K562 (cell line): ENCODE data around the gene PTPN1. TPM values are rescaled to one million over a fixed set of nuclear protein-coding genes. Genes with fewer than 3 reads are reported as not detected.
A peak's percentile ranks its signal among the peaks of the same experiment; 100 is the strongest.

Experiments used
- FOXJ2 ChIP-seq: fragments of 200-800 bp; sonication (Bioruptor generic); IDR thresholded peaks from 2 replicates; pipeline ENCODE4 v1.6.1; 2016; ENCODE audit warnings: missing genetic modification characterization, missing compliant biosample characterization
- HDGF ChIP-seq: fragments of 450-650 bp; IDR thresholded peaks from 2 replicates; pipeline ENCODE4 v1.6.1; 2016
- KAT8 ChIP-seq: fragments of 450-650 bp; IDR thresholded peaks from 2 replicates; pipeline ENCODE4 v1.6.1; 2016; ENCODE audit warnings: low read depth, mild to moderate bottlenecking
- KLF16 ChIP-seq: IDR thresholded peaks from 2 replicates; pipeline ENCODE4 v1.6.1; 2016; ENCODE audit warnings: antibody characterized with exemption
- MCM2 ChIP-seq: fragments of 450-650 bp; IDR thresholded peaks from 2 replicates; pipeline ENCODE4 v1.6.1; 2017; ENCODE audit warnings: low read depth, mild to moderate bottlenecking
- MYNN ChIP-seq, 2 experiments: sonication (generic); formaldehyde crosslinking in 1 of 2; IDR thresholded peaks; 2 replicates each; pipeline versions ENCODE4 v1.5.0 to v1.6.1; 2016 to 2020; ENCODE audit warnings: antibody characterized with exemption in 1 of 2, missing genetic modification reagents in 1 of 2
- PCBP2 ChIP-seq: fragments of 200-400 bp; formaldehyde crosslinking; IDR thresholded peaks from 2 replicates; pipeline ENCODE4 v1.6.1; 2018; ENCODE audit warnings: low read length, low read depth, mild to moderate bottlenecking, moderate library complexity; ENCODE audit not compliant: poor library complexity, severe bottlenecking
- POLR2AphosphoS2 ChIP-seq: IDR thresholded peaks from 2 replicates; pipeline ENCODE4 v1.6.1; 2012; ENCODE audit warnings: low read length, improper control_type of control experiment
- SMARCE1 ChIP-seq: fragments of 450-650 bp; IDR thresholded peaks from 2 replicates; pipeline ENCODE4 v1.7.1; 2016; ENCODE audit warnings: mild to moderate bottlenecking
- ZNF263 ChIP-seq: sonication (generic); formaldehyde crosslinking; IDR thresholded peaks from 2 replicates; pipeline ENCODE4 v1.8.0; 2022; ENCODE audit warnings: mild to moderate bottlenecking, missing genetic modification reagents, borderline replicate concordance
- ZNF384 ChIP-seq: IDR thresholded peaks from 2 replicates; pipeline ENCODE4 v1.6.1; 2012; ENCODE audit warnings: low read depth, low read length, improper control_type of control experiment
- ZNF79 ChIP-seq: fragments of 250-450 bp; sonication (Bioruptor Pico); IDR thresholded peaks from 2 replicates; pipeline ENCODE4 v1.4.0; 2020; ENCODE audit warnings: low read depth, mild to moderate bottlenecking, moderate library complexity
- polyA plus RNA-seq, 8 experiments: library from polyadenylated mRNA; depleted of rRNA in 4 of 8; stranded (reverse) in 5 of 8; unstranded in 3 of 8; fragments of >200 nt; fragmentation: Nextera tagmentation in 2 of 8; fragmentation: Illumina TruSeq in 1 of 8; extraction: Ambion mirVana in 2 of 8; extraction: Trizol in 1 of 8; gene quantifications; 2 replicates each; pipeline versions ENCODE4 v1.2.1 to v1.2.3, GENCODE V29; 2011 to 2014; ENCODE audit warnings: inconsistent platforms in 1 of 8, missing spikeins in 1 of 8
- total RNA-seq, 7 experiments: library from RNA; depleted of rRNA in 6 of 7; stranded (reverse); fragments of >200 nt in 6 of 7; fragmentation: Illumina TruSeq in 2 of 7; extraction: Trizol in 2 of 7; gene quantifications; 2 replicates each; pipeline versions ENCODE4 v1.2.1 to v1.2.3, GENCODE V29; 2011 to 2021; ENCODE audit warnings: low replicate concordance in 1 of 7
- TF ChIP-seq, protein P1 (sequence below): fragments of 250-450 bp; sonication (Bioruptor Pico); IDR thresholded peaks from 2 replicates; pipeline ENCODE4 v1.8.0; 2021; ENCODE audit warnings: moderate library complexity, mild to moderate bottlenecking, inconsistent platforms
- TF ChIP-seq, protein P2 (sequence below): fragments of 250-450 bp; sonication (Bioruptor Pico); IDR thresholded peaks from 2 replicates; pipeline ENCODE4 v1.8.0; 2021; ENCODE audit warnings: moderate library complexity, mild to moderate bottlenecking, inconsistent platforms
- TF ChIP-seq, protein P3 (sequence below): fragments of 250-450 bp; sonication (Bioruptor Pico); IDR thresholded peaks from 2 replicates; pipeline ENCODE4 v1.8.0; 2022; ENCODE audit warnings: moderate library complexity, mild to moderate bottlenecking, inconsistent platforms
- TF ChIP-seq, protein P4 (sequence below): fragments of 150-350 bp; conservative IDR thresholded peaks from 2 replicates; pipeline ENCODE4 v1.6.1; 2014; ENCODE audit warnings: low read length
- TF ChIP-seq, protein P5 (sequence below): sonication (generic); formaldehyde crosslinking; IDR thresholded peaks from 2 replicates; pipeline ENCODE4 v1.8.1; 2023; ENCODE audit warnings: mild to moderate bottlenecking, missing genetic modification reagents

Gene PTPN1
- total and polyA plus RNA-seq, 9 of the 15 experiments (the other 6 are each of a cell fraction or from before 2014, with no cell fraction given) = 11.0 to 85.3 (median 54.0) TPM

DNA sequence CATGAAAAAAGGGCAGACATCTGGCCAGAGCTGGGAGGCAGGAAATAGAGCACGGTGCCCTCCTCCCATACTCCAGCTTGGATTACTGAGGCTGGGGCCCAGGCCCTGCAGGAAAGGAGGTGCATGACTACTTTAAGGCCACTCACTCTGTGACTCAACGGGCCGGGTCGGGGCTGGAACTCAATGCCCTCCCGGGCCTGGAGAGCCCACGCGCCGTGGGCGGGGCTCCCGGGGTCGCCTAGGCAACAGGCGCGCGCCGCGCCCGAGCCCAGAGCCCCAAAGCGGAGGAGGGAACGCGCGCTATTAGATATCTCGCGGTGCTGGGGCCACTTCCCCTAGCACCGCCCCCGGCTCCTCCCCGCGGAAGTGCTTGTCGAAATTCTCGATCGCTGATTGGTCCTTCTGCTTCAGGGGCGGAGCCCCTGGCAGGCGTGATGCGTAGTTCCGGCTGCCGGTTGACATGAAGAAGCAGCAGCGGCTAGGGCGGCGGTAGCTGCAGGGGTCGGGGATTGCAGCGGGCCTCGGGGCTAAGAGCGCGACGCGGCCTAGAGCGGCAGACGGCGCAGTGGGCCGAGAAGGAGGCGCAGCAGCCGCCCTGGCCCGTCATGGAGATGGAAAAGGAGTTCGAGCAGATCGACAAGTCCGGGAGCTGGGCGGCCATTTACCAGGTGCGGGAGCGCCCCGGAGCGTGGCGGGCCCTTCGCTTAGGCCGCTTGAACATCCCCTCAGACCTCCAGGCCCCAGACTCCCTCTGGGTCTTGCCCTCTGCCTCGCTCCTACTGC, at the start of gene PTPN1 (continued):
- TF ChIP-seq, protein P1, sequence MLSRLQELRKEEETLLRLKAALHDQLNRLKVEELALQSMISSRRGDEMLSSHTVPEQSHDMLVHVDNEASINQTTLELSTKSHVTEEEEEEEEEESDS (CRISPR knock-in tag) = no peak
- TF ChIP-seq HDGF = no peak
- TF ChIP-seq, protein P2, sequence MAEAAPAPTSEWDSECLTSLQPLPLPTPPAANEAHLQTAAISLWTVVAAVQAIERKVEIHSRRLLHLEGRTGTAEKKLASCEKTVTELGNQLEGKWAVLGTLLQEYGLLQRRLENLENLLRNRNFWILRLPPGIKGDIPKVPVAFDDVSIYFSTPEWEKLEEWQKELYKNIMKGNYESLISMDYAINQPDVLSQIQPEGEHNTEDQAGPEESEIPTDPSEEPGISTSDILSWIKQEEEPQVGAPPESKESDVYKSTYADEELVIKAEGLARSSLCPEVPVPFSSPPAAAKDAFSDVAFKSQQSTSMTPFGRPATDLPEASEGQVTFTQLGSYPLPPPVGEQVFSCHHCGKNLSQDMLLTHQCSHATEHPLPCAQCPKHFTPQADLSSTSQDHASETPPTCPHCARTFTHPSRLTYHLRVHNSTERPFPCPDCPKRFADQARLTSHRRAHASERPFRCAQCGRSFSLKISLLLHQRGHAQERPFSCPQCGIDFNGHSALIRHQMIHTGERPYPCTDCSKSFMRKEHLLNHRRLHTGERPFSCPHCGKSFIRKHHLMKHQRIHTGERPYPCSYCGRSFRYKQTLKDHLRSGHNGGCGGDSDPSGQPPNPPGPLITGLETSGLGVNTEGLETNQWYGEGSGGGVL (CRISPR knock-in tag) = no peak
- TF ChIP-seq POLR2AphosphoS2 = peak; percentile 50; the same call in 1 of the 2 replicates
- 0 out of 2 replicates have a peak, but pooled peaks have one; percentile 47 for TF ChIP-seq FOXJ2
- TF ChIP-seq MYNN (IDR thresholded peaks at IDR 0.05) = no peak
- no peak for TF ChIP-seq MYNN (CRISPR knock-in tag; IDR thresholded peaks at IDR 0.05)
- TF ChIP-seq ZNF263 (CRISPR knock-in tag) = no peak
- TF ChIP-seq, protein P3, sequence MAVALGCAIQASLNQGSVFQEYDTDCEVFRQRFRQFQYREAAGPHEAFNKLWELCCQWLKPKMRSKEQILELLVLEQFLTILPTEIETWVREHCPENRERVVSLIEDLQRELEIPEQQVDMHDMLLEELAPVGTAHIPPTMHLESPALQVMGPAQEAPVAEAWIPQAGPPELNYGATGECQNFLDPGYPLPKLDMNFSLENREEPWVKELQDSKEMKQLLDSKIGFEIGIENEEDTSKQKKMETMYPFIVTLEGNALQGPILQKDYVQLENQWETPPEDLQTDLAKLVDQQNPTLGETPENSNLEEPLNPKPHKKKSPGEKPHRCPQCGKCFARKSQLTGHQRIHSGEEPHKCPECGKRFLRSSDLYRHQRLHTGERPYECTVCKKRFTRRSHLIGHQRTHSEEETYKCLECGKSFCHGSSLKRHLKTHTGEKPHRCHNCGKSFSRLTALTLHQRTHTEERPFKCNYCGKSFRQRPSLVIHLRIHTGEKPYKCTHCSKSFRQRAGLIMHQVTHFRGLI (CRISPR knock-in tag) = no peak
- TF ChIP-seq MCM2 = no peak
- TF ChIP-seq, protein P4, sequence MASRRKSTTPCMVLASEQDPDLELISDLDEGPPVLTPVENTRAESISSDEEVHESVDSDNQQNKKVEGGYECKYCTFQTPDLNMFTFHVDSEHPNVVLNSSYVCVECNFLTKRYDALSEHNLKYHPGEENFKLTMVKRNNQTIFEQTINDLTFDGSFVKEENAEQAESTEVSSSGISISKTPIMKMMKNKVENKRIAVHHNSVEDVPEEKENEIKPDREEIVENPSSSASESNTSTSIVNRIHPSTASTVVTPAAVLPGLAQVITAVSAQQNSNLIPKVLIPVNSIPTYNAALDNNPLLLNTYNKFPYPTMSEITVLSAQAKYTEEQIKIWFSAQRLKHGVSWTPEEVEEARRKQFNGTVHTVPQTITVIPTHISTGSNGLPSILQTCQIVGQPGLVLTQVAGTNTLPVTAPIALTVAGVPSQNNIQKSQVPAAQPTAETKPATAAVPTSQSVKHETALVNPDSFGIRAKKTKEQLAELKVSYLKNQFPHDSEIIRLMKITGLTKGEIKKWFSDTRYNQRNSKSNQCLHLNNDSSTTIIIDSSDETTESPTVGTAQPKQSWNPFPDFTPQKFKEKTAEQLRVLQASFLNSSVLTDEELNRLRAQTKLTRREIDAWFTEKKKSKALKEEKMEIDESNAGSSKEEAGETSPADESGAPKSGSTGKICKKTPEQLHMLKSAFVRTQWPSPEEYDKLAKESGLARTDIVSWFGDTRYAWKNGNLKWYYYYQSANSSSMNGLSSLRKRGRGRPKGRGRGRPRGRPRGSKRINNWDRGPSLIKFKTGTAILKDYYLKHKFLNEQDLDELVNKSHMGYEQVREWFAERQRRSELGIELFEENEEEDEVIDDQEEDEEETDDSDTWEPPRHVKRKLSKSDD = no peak
- no peak for TF ChIP-seq KAT8
- 0 out of 2 replicates have a peak, but pooled peaks have one; percentile 3 for TF ChIP-seq ZNF384
- TF ChIP-seq, protein P5, sequence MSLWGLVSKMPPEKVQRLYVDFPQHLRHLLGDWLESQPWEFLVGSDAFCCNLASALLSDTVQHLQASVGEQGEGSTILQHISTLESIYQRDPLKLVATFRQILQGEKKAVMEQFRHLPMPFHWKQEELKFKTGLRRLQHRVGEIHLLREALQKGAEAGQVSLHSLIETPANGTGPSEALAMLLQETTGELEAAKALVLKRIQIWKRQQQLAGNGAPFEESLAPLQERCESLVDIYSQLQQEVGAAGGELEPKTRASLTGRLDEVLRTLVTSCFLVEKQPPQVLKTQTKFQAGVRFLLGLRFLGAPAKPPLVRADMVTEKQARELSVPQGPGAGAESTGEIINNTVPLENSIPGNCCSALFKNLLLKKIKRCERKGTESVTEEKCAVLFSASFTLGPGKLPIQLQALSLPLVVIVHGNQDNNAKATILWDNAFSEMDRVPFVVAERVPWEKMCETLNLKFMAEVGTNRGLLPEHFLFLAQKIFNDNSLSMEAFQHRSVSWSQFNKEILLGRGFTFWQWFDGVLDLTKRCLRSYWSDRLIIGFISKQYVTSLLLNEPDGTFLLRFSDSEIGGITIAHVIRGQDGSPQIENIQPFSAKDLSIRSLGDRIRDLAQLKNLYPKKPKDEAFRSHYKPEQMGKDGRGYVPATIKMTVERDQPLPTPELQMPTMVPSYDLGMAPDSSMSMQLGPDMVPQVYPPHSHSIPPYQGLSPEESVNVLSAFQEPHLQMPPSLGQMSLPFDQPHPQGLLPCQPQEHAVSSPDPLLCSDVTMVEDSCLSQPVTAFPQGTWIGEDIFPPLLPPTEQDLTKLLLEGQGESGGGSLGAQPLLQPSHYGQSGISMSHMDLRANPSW (CRISPR knock-in tag) = no peak
- no peak for TF ChIP-seq ZNF79
- TF ChIP-seq KLF16 = no peak
- TF ChIP-seq SMARCE1 = peak; percentile 18; the same call in 1 of the 2 replicates
- TF ChIP-seq PCBP2 = no peak
